ENCODE results near the gene BECN2. TPM values are rescaled to one million over a fixed set of nuclear protein-coding genes. Genes with fewer than 3 reads are reported as not detected.

The BECN2 gene
- total RNA-seq, 4 donors from 2014 or later, result not detected

DNA sequence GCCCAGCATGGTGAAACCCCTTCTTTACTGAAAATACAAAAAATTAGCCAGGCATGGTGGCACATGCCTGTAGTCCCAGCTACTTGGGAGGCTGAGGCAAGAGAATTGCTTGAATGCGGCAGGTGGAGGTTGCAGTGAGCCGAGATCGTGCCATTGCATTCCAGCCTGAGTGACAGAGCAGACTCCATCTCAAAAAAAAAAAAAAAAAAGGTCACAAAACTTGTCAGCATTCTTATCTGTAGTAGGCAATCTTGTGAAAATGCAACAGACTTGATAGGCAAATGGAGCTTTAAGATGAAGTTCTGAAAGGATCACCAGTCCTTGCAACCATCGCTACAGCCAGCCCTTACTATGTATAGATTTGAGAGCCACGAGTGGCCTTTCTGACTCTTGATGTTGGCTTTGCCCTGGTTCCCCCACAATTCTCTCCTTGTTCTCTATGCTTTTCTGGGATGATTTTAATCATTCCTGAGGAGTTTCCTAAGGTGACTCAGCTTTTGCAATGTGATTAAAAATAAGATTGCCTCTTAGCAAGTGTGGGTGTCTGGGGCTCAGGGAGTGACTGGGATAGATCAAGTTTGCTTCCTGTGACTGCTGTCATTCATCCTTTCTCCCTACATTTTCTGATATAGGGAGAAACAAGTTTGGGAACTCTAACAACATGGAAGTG is 48.4 kb downstream of the BECN2 start:
- no peak for TF ChIP-seq CTCF (IDR thresholded peaks at IDR 0.05; ENCODE audit: low read depth)

- no peak for TF ChIP-seq CTCF (IDR thresholded peaks at IDR 0.05; ENCODE audit: low read depth)
Measured at GRCh38 chr1:242006976-242007375, 49.4 kb downstream of the BECN2 start.

Other genes with a start within 250 kb of the BECN2 start
- gene EXO1, start 109.6 kb upstream of the BECN2 start, total RNA-seq, result 1 to 10 TPM in 1 of 4 donors, under 1 TPM in 2, not detected in 1; 0.68 to 2.4 (median 0.88) TPM
- gene MAP1LC3C, start 41.3 kb downstream of the BECN2 start, total RNA-seq, result 10 to 100 TPM in 3 of 4 donors, 1 to 10 TPM in 1; 3.1 to 48.1 (median 28.0) TPM